GM08714 (cell line): ENCODE measurements around the gene TMIE.

Experiments used
- H3K4me3 ChIP-seq: fragments of 200-500 bp; sonication (Bioruptor generic); 2 replicates; pipeline ENCODE4 v1.5.1; 2014; ENCODE audit warnings: mild to moderate bottlenecking, low read length, inconsistent platforms
- ZNF274 ChIP-seq: IDR thresholded peaks from 2 replicates; pipeline ENCODE4 v1.6.1; 2012; ENCODE audit warnings: mild to moderate bottlenecking, low read depth, low read length

The TMIE gene

DNA sequence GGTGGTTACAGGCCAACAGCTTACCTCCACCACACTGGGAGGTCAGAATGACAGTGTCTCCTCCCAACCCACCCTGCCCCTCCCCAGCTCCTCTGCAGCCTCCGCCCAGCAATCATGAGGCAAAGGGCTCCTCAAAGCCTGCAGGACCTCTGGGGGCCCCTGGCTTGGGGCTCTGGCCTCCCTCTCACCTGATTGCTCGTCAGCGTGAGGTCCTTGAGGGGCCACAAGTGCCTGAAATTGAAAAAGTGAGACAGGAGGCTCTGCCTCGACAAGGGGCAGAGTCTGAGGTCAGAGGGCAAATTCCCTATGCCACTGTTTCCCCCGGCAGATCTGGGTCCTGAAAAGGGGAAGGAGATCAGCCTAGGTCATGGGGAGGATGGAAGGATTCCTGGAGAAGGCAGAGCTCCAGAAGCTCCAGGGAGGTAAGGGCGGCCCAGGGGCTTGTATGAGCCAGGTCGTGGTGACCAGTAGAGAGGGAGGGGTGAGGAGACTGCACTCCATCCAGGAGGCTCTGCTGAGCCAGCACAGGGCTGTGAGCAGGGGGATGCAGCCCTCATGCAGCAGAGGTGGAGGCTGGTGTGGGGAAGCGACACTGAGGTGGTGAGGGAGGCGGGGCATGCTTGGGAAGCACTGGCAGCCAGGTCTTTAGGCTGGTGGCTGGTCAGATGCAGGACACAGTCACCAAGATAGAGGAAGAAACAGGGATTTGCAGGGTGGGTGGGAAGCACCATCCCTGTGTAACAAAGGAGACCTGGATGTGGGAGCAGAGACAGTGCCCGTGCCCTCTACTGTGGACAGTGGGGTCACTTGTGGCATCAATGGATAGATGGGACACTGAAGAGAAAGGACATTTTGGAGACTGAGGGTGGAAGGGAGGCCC lies 27.8 kb upstream of the TMIE start:
- no peak for TF ChIP-seq ZNF274
- no peak overlapping the region for H3K4me3 ChIP-seq

DNA sequence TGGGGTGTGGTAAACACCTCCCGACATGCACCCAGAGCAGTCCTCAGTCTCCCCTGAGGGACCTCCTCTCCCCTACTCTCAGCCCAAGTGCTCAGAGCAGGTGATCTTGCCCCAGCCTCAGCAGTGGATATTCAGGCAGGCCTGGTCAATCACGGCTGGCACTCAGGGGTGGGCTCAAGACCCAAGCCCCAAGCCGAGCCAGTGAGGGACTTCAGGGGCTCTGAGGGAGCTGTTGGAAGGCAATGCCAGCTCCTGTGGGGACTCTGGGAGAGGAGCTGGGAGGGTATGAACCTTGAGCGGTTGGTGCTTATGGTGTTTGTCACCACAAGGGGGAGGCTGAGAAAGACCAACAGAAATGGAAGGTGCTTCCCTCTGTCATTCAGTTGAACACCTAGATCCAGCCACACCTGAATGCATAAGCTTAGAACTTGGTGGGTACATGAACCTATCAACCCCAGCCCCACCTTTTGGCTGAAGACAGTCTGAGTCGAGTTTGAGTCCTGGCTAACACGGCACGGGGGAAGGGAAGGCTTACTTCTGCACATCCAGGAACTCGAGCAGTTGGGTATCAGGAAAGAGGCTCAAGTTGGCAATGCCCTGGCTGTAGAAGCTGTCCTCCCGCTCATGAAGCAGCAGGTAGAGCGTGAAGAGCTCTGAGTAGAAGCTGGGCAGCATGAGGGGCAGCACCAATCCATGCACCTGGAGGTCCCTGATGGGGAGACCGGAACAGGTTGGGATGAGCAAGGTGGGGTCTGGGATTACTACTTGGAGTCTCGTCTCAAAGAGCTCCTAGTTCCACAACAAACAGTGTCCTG lies 27.0 kb upstream of the TMIE start:
- TF ChIP-seq ZNF274, result no peak
- no peak overlapping the region for H3K4me3 ChIP-seq

DNA sequence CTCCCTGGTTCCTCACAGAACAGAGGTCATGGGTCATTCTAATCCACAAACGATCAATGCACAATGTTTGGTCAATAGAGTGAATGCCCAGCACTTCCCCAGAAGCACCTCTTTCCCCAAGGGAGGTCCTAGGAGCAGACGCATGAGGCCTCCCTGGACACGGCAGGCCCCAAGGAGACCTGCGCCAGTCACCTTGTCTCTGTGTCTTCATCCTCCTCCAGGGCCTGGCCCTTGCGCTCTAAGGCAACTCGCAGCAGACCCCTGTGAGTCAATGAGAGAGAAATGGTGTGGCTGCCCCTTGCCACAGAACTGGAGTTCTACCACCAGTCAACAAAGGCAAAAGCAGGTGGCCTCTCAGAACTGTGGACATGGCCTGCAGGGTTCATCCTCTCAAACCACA lies 25.8 kb upstream of the TMIE start:
- no peak for TF ChIP-seq ZNF274
- no peak overlapping the region for H3K4me3 ChIP-seq

DNA sequence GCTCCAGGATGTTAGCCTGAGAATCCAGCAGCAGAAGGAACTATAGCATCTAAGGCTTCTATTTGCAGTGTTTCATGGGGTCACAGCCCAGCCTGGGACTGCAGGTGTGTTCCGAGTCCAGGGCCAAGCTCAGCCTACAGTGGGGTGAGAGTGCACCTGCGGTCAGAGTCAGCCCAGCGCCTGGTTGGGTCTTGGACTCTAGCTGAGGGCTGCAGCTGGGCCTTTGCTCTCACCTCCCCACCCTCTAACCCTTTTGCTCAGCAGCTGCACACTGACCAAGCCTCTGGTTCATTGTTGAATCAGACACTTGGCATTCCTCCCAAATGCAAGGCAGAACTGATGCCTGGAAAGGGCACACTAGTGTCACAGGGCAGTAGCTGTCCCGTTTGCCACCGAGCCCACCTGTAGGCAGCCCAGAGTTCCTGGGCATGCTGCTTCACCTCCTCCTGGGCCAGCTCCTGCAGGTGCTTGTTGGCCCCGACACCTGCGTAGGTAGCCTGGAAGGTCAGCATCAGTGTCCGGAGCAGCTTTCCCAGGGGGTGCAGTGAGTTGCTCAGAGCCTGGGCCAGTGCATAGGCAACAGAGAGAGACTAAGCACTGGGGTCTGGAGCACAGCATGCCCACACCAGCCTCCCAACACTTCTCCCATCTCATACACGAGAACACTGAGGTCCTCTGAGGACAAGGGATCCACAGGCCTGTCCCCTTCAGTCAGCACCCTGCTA lies 25.2 kb upstream of the TMIE start:
- H3K4me3 ChIP-seq, result no peak overlapping the region
- TF ChIP-seq ZNF274, result no peak

DNA sequence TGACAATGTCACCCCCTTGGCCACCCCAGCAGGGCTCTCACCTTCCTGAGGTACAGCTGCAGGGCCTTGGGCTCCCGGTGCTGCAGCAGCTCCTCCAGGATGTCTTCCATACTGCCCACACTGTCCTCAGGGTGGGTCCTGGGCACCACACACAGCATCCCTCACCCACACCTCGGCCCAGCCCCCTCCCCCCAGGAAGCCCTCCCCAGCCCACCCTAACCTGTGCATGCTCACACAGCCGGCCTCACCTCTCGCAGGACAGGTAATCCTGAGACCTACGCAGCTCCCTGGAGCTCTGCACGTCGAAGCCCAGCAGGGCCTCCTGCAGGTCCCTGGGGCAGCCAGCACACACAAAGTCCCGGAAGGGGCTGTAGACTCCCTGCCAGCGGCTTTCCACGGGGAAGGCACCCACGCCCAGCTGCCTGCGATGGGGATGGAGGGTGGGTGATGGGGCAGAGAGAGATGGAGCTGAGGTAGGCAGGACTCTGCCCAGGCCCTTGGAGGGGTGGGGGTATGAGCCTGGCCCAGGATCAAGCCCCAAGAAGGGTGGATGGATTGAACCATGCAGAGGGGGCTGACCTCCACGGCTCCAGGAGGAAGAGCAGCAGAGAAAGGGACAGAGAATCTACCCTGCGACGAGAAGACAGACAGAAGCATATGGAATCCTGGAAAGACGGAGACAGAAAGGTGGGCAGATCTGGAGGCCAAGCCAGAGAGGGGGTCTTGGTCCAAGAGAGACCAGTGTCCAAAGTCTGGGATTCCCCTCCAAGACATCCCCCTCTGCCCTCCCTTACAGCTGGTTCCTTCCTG lies 24.4 kb upstream of the TMIE start:
- no peak overlapping the region for H3K4me3 ChIP-seq
- no peak for TF ChIP-seq ZNF274

DNA sequence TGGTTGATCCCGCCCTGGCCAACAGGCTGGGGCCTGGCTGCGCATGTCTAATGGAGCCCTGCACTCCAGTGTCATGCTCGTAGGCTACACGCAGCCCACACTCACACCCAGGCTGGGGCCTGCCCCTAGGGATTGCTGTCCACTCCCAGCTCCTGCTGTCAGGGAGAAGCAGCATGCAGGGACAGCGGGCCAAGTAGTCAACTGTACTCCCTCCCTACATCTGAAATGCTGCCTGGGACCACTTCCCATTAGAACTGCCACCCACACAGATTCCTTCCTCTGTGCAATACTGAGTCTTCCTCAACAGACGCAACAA lies 23.8 kb upstream of the TMIE start:
- no peak for TF ChIP-seq ZNF274
- H3K4me3 ChIP-seq, result no peak overlapping the region

DNA sequence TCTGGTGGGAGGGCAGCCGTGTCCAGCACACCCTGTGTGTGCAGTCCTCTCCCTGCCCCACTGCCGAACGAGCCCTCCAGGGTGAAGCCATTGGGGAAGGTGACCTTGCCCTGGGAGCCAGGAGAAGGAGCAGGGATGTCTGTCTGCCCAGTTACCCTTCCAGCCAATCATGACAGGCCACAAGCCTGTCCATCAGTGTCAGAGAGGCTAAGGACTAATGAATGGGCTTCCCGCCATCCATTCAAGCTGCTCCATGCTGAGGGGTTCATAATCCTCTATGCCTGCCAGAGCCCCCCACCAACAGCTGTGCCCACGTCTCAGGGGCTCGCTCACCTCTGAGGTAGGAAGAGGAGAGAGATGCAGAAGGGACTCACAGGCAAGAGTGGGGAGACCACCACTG lies 22.9 kb upstream of the TMIE start:
- TF ChIP-seq ZNF274, result no peak
- no peak overlapping the region for H3K4me3 ChIP-seq

DNA sequence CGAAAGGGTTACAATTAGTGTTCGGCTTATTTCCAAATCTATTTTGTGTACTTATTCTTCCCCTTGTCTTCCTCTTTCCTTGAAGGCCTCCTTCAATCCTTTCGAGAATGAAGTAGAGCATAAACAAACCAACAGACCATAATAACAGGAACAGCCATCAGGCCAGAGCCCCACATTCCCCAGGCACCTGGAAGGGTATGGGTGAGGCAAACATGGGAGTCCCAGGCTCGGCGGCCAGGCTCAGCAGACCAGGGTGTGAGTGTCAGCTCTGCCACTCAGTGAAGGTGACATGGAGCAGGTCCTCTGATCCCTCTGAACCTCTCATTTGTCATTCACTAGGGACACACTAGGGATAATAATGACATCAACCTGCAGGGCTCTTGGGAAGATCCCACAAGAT lies 21.5 kb upstream of the TMIE start:
- no peak for TF ChIP-seq ZNF274
- H3K4me3 ChIP-seq, result no peak overlapping the region

DNA sequence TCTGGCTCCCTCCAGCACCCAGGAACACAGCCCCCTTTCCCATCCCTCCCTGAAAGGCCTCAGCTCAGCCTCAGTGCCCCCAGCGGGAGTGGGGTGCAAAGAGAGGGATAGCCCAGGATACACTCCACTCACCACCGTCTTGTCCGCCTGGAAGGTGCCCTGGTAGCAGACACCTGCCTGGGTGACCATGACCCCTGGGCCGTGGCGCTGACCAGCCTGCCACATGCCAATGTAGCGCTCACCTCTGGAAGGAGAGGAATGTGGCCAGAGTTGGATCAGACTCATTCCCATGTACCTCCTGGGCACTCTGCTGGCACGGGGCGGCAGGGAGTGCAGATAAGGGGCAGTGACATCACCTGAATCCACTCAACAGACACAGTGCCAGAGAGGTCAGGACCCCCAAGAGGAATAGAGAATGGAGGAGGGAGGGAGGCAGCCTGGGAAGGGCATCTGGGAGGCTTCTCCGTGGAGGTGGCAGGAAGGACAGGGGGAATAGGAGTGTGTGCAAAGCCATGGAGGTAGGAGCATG lies 20.8 kb upstream of the TMIE start:
- no peak overlapping the region for H3K4me3 ChIP-seq
- TF ChIP-seq ZNF274, result no peak

DNA sequence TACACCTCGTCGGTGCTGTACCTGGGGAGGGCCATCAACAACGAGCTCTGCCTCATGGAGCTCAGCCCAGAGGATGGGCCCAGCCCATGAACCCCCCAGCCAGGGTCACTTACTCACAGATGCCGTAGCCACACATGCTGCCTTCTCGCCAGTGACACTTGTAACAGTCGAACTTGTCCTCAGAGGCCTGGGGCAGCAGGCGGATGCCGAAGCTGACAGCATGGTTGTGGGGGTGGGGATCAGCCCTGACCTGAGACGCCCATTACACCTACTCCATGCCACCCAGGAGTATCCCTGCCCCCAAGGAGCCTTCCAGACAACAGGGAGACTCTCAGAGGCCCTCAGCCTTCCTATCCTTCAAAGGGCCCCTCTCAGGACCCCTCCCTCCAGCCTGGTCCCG lies 19.8 kb upstream of the TMIE start:
- H3K4me3 ChIP-seq, result no peak overlapping the region
- no peak for TF ChIP-seq ZNF274

DNA sequence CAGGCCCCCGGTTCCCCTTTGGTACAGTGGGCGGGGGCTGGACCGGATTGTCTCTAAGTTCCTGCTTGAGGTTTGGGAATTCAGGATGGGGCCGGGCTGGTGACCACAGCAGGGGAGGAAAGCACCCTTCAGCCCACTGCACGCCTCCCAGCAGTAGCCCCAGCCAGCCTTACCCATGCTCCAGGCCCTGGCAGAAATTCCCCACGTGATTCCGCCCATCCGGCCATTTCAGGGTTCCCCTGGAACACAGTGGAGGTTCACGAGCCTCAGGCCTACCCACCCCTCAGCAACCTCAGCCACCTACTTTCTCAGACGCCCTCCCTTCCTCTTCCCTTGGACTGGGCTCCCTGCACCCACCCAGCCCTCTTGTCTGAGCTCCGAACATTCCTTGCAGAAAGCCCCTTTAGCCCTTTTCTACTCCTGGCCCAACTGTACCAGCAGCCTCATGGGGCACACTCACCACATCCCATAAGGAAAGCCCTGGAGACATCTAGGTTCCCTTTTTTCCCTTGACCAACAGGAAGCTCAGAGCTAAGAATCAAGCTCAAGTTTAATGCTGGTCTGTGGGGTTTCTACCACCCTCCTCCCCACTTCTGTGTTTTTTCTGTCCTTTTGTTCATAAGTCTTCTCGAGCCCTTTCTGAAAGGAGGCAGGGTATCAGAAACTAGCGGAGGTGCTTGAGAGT lies 19.2 kb upstream of the TMIE start:
- no peak for TF ChIP-seq ZNF274
- H3K4me3 ChIP-seq, result no peak overlapping the region

DNA sequence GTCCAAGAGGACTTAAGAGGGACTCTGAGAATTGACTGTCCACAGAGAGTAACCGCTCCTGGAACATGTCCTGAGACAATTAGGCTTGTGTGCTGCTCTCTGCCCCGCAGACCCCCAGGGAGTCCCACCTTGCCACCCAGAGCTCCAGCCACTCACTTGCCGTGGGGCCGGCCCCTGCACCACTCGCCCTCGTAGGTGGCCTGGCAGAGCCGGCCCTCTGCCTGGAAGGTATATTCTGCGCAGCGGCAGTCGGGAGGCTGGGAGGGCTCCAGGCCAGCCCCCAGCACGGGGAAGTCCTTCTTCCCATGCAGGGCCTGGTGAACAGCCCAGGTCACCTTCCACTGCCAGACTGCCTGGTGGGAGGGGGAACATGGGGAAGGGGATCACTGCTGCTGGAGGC lies 18.2 kb upstream of the TMIE start:
- H3K4me3 ChIP-seq, result no peak overlapping the region
- no peak for TF ChIP-seq ZNF274

DNA sequence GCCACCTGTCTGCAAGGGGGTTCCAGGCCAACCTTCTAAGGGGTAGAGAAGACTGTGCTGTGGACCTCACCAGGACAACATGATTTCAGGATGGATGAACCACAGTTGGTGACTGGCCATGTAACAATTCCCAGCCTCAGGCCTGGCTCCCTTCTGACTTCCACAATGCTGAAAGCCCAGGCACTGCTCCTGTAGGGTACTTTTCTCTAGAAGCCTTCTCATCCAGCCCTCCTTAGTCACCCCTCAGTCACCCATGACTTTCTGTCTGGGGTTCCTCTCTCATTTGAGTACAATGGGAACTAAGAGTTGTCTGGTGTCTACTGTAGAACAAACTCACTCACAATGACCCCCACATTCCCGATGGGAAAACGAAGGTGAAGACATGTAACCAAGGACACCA lies 16.3 kb upstream of the TMIE start:
- H3K4me3 ChIP-seq, result no peak overlapping the region
- no peak for TF ChIP-seq ZNF274
